ENCODE measurements around the gene OAS3.
"Not testable (repeated sequence)": the region's sequence is repeated elsewhere in the genome, so short reads cannot be mapped to it uniquely, and the experiment has no call there.

Gene OAS3

DNA sequence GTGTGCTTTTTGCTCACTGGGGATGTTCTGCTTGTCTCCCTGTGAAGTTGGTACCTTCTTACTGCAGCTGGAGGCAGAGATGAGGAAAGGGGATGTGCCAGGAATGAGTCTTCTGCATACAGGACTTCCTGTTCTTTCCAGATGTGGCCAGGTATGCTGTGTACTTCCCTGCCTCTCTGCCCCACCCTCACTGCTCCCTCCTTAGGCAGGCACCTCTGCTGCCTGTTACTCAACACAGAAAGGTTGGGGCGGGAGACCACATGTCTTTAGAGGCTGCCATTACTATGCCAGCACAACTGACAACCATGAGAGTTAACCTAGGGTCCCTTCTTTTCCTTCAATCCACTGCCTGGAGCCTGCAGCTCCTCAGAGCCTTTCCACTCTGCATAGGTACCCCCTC is 2.0 kb upstream of the OAS3 start:
- no peak for TF ChIP-seq POLR2A (IDR thresholded peaks at IDR 0.05; ENCODE audit: low read depth, low read length)
- FAIRE-seq = no peak
- DNase-seq (ENCODE audit: insufficient read length, low spot score) = no peak

DNA sequence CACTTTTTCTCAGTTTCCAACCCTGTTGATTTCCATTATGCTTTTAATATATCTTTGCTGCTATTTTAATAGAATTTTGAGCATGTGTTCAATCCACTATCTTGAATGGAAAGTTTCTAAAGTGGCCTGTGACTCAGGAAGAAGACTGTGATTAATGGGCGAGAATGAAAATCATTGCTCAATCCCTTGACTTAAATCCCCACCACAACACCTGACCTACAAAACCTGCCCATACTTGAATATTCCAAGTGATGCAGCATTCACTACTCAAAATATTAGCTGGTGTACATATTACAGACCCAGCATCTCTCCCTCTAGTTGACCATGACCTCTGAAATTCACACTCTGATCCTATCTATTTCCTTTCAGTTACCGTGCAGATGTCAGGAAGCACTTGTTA is 1.3 kb upstream of the OAS3 start:
- no peak for TF ChIP-seq POLR2A (IDR thresholded peaks at IDR 0.05; ENCODE audit: low read depth, low read length)
- FAIRE-seq (no peak), DNase-seq (ENCODE audit: insufficient read length, low spot score) (no peak)

DNA sequence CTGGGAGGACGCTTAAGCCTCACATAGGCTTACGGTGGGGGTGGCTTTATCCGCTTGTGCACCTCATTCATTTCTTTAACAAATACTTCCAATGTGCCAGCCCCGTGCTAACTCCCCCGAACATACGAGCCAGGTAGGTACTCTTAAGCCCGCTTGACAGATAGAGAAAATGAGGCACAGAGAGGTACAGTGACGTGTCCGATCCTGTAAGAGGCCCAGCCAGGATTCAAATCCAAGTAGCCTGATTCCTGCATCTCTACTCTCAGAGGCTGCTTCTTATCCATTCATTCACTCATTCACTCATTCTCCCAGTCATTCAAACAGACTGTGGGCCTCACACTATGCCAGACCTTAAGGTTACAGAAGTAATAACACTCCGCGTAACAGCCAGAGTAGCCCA is 477 bp downstream of the OAS3 start:
- TF ChIP-seq POLR2A (IDR thresholded peaks at IDR 0.05; ENCODE audit: low read depth, low read length) = no peak
- peak; percentile 19 for DNase-seq (ENCODE audit: insufficient read length, low spot score)
- no peak for FAIRE-seq

DNA sequence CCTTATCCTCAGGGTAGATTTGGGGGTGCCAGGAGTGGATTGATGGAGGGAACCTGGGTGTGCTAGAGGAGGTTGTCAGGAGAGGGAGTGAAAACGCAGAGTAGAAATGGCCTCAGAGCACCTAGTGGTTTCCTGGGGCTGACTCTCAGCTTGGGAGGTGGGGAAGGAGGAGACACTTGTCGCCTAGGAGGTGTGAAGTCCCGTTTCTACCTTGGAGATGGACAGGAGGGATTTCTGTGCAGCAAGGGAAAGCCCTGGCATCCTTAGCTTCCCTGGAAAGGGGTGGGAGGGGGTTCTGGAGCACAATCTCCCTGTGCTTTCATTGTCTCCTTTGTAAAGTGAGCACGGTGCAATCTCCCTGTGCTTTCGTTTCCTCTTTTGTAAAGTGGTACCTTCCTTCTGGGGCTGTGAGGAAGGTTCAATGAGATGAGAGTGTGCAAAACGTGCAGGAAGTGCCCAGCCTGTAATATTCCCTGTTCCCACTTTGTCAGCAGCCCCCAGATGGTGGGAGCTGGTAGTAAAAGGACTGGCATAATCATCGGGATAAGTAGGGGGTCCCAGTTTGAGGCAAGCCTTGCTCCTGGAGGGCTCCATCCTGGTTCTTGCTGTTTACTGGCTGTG is 1.6 kb downstream of the OAS3 start:
- FAIRE-seq (no peak), DNase-seq (ENCODE audit: insufficient read length, low spot score) (no peak)

DNA sequence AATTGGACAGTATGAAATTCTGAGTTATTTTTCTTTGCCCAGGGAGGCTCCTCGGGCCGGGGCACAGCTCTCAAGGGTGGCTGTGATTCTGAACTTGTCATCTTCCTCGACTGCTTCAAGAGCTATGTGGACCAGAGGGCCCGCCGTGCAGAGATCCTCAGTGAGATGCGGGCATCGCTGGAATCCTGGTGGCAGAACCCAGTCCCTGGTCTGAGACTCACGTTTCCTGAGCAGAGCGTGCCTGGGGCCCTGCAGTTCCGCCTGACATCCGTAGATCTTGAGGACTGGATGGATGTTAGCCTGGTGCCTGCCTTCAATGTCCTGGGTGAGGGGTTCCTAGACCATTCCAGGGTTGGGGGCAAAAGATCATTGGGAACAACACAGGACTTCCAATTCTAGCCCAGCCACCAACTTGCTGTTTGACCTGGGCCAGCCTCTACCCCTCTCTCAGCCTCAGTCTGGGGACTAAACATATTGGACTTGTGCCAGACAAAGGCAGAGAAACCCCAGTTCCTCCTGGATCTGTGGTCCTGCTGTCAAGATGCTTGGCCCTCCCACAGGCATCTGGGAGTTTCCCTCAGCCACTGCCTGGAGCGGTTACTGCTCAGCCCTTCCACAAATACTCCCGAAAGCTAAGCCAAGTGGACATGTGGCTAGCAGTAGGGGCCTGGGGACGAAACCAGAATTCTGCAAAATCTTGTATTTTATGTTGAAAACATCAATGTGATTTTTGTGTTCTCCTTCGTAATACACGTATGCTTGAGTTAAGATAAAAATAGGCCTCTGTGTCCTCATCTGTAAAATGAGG is 3.5 kb downstream of the OAS3 start:
- no peak for TF ChIP-seq POLR2A (IDR thresholded peaks at IDR 0.05; ENCODE audit: low read depth, low read length)
- FAIRE-seq (no peak), DNase-seq (ENCODE audit: insufficient read length, low spot score) (no peak)

More for the DNA sequence above, 1.6 kb downstream of the OAS3 start:
- no peak for TF ChIP-seq POLR2A (IDR thresholded peaks at IDR 0.05; ENCODE audit: low read depth, low read length)

DNA sequence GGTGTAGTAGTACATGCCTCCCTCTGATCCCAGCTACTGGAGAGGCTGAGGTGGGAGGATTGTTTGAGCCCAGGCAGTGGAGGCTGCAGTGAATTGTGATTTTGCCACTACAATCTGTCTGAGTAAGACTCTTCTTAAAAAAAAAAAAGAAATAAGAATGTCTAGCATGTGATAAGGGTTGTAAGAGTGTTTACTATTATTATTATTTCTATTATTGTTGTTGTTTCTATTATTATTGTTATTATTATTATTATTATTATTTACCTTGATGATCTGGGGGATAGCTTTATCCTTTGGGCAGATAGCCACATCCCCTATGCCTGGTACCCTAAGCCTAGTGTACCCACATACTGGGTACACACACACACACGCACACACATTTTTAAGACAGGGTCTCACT is 4.3 kb downstream of the OAS3 start:
- DNase-seq (ENCODE audit: insufficient read length, low spot score) (no peak), FAIRE-seq (no peak)
- TF ChIP-seq POLR2A (IDR thresholded peaks at IDR 0.05; ENCODE audit: low read depth, low read length) = no peak

DNA sequence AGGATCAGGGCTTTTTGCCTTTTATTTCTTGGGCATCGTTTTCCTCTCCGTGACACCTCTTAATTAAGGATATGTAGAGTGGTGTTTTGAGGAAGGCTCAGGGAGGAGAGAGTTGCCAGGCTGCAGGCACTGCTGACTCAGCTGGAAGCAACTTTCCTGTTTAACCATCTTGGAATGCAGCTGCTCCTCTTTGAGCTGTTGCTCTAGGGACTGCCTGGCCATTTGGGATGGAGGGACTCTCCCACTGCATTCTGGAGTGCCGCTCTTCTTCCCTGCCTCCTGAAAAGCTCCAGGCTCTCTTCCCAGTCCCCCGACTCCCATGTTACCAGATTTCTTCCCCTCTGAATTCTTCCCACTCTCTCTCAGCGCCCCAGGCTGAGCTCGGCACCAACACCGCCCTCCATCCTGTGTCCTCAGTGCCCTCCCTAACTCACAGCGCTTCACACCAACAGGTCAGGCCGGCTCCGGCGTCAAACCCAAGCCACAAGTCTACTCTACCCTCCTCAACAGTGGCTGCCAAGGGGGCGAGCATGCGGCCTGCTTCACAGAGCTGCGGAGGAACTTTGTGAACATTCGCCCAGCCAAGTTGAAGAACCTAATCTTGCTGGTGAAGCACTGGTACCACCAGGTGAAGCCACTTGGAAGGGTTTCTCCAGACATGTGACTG is 5.9 kb downstream of the OAS3 start:
- peak; percentile 35 for DNase-seq (ENCODE audit: insufficient read length, low spot score)
- TF ChIP-seq POLR2A (IDR thresholded peaks at IDR 0.05; ENCODE audit: low read depth, low read length) = no peak
- FAIRE-seq = no peak

DNA sequence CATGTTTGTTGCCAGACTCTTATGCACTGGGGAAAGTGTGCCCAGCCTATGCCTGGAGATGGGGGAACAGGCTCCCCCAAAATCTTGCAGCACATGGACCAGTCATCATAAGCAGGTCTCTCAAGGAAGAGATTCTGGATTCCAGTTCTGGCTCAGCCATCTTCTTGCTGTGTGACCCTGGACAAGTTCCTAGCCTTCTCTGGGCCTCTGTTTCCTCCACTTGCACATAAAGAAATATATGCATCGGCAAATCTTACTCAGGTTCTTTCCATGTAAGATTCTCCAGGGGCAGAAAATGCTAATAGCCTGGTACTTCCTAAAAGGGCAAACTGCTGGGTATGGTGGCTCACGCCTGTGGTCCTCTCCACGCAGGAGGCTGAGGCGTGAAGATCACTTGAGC is 7.2 kb downstream of the OAS3 start:
- no peak for TF ChIP-seq POLR2A (IDR thresholded peaks at IDR 0.05; ENCODE audit: low read depth, low read length)
- FAIRE-seq (no peak), DNase-seq (ENCODE audit: insufficient read length, low spot score) (no peak)

DNA sequence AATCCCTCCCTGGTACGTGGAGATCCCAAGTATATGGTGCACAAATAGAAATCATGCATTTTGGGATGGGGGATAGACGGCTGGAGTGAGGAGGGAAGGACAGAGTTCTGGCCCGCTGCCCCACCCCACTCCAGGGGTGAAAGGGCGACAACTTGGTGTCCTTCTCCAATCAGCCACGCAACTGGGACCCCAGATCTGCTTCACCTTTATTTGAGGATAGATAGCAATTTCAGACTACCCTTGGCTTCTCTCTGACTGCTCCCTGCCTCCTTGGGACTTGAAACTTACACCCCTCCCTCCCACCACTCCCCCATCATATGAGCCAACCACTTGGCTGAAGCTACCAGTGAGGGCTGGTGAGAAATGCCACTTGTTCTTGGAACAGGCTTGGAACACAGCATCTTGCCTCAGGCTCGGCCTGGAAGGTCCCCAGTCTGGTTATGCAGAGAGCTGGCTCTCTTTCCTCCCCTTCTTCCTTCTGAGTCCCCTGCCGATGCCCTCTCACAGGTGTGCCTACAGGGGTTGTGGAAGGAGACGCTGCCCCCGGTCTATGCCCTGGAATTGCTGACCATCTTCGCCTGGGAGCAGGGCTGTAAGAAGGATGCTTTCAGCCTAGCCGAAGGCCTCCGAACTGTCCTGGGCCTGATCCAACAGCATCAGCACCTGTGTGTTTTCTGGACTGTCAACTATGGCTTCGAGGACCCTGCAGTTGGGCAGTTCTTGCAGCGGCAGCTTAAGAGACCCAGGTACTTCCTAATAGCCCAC is 8.1 kb downstream of the OAS3 start:
- TF ChIP-seq POLR2A (IDR thresholded peaks at IDR 0.05; ENCODE audit: low read depth, low read length) = no peak
- FAIRE-seq = no peak
- no peak for DNase-seq (ENCODE audit: insufficient read length, low spot score)

DNA sequence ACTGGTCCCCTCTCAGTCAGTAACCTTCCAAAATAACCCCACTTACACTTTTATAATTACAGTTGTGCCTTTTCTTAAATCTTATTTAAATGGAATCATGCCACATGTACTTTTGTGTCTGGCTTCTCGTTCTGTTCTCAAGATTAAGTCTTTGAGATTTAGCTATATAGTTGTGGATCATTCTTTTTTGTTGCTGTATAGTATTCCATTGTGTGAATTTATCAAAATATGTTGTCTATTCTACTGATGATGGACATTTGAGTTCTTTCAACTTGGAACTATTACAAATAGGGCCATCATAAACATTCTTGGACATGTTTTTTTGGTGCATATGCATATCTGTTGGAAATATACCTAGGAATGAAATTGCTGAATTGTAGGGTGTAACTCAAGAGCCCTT is 9.0 kb downstream of the OAS3 start:
- FAIRE-seq = no peak
- no peak for DNase-seq (ENCODE audit: insufficient read length, low spot score)
- no peak for TF ChIP-seq POLR2A (IDR thresholded peaks at IDR 0.05; ENCODE audit: low read depth, low read length)

DNA sequence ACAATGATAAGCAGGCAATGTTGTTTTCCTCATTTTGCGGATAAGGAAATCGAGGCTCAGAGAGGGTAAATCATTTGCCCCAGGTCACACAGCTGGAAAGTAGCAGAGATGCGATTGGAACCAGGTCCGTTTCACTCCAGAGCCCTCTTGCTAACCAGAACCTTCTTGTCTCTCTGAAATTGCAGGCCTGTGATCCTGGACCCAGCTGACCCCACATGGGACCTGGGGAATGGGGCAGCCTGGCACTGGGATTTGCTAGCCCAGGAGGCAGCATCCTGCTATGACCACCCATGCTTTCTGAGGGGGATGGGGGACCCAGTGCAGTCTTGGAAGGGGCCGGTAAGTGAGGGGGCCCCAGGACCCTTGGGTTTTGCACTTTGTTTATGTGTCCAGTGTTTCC is 9.5 kb downstream of the OAS3 start:
- no peak for TF ChIP-seq POLR2A (IDR thresholded peaks at IDR 0.05; ENCODE audit: low read depth, low read length)
- no peak for FAIRE-seq
- DNase-seq (ENCODE audit: insufficient read length, low spot score) = no peak

DNA sequence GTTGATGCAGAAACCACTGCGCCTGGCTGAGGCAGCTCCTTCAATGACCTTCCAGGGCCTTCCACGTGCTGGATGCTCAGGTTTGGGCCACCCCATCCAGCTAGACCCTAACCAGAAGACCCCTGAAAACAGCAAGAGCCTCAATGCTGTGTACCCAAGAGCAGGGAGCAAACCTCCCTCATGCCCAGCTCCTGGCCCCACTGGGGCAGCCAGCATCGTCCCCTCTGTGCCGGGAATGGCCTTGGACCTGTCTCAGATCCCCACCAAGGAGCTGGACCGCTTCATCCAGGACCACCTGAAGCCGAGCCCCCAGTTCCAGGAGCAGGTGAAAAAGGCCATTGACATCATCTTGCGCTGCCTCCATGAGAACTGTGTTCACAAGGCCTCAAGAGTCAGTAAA is 10.5 kb downstream of the OAS3 start:
- TF ChIP-seq POLR2A (IDR thresholded peaks at IDR 0.05; ENCODE audit: low read depth, low read length) = no peak
- DNase-seq (ENCODE audit: insufficient read length, low spot score) (no peak), FAIRE-seq (no peak)

DNA sequence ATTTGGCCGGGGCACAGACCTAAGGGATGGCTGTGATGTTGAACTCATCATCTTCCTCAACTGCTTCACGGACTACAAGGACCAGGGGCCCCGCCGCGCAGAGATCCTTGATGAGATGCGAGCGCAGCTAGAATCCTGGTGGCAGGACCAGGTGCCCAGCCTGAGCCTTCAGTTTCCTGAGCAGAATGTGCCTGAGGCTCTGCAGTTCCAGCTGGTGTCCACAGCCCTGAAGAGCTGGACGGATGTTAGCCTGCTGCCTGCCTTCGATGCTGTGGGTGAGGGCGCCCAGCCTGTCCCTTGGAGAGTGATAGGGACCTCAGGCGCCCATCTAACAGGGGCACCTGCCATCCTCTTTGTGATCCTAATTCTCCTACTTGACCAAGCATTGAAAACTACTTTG is 12.4 kb downstream of the OAS3 start:
- FAIRE-seq (no peak), DNase-seq (ENCODE audit: insufficient read length, low spot score) (no peak)
- no peak for TF ChIP-seq POLR2A (IDR thresholded peaks at IDR 0.05; ENCODE audit: low read depth, low read length)

DNA sequence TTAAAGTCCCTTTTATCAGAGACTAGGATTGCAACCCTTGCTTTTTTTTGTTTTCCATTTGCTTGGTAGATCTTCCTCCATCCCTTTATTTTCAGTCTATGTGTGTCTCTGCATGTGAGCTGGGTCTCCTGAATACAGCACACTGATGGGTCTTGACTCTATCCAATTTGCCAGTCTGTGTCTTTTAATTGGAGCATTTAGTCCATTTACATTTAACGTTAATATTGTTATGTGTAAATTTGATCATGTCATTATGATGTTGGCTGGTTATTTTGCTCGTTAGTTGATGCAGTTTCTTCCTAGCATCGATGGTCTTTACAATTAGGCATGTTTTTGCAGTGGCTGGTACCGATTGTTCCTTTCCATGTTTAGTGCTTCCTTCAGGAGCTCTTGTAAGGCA is 18.9 kb downstream of the OAS3 start:
- not testable (repeated sequence) for DNase-seq (ENCODE audit: insufficient read length, low spot score); FAIRE-seq
